SK-N-SH treated with all-trans-retinoic acid at 6 μM for 48 hours (cell line): ENCODE measurements around the gene TRAPPC1.

Experiments
- ATAC-seq: fragments of 200-7000 bp; cut with Tn5 transposase; 3 replicates; pipeline ENCODE4 v1.9.1; 2020; ENCODE audit warnings: mild to moderate bottlenecking, moderate library complexity
- ARNTL ChIP-seq: fragments of 450-650 bp; formaldehyde crosslinking; IDR thresholded peaks from 2 replicates; pipeline ENCODE4 v1.5.0; 2020; ENCODE audit warnings: low read depth, mild to moderate bottlenecking, moderate library complexity, borderline replicate concordance
- BACH2 ChIP-seq: fragments of 250-450 bp; sonication (Bioruptor Pico); IDR thresholded peaks from 2 replicates; pipeline ENCODE4 v1.9.0; 2021; ENCODE audit warnings: mild to moderate bottlenecking, borderline replicate concordance
- CREB5 ChIP-seq: fragments of 250-450 bp; sonication (Bioruptor Pico); IDR thresholded peaks from 2 replicates; pipeline ENCODE4 v1.5.1; 2020; ENCODE audit warnings: low read depth, mild to moderate bottlenecking, moderate library complexity
- ESRRG ChIP-seq: fragments of 250-450 bp; sonication (Bioruptor Pico); IDR thresholded peaks from 2 replicates; pipeline ENCODE4 v1.6.1; 2021; ENCODE audit warnings: mild to moderate bottlenecking
- GLIS3 ChIP-seq: fragments of 250-450 bp; sonication (Bioruptor Pico); IDR thresholded peaks from 2 replicates; pipeline ENCODE4 v1.5.0; 2020; ENCODE audit warnings: mild to moderate bottlenecking, moderate library complexity
- OSR1 ChIP-seq: fragments of 250-450 bp; sonication (Bioruptor Pico); IDR thresholded peaks from 2 replicates; pipeline ENCODE4 v1.8.0; 2022; ENCODE audit warnings: moderate library complexity, mild to moderate bottlenecking, inconsistent platforms
- RARB ChIP-seq: fragments of 250-450 bp; sonication (Bioruptor Pico); IDR thresholded peaks from 2 replicates; pipeline ENCODE4 v1.8.0; 2021; ENCODE audit warnings: mild to moderate bottlenecking, moderate library complexity
- TCF4 ChIP-seq: fragments of 250-450 bp; sonication (Bioruptor Pico); IDR thresholded peaks from 2 replicates; pipeline ENCODE4 v1.8.0; 2021; ENCODE audit warnings: mild to moderate bottlenecking, moderate library complexity, borderline replicate concordance
- TOX ChIP-seq: fragments of 250-450 bp; sonication (Bioruptor Pico); IDR thresholded peaks from 2 replicates; pipeline ENCODE4 v1.8.0; 2021; ENCODE audit warnings: mild to moderate bottlenecking, moderate library complexity, borderline replicate concordance
- TSHZ2 ChIP-seq: fragments of 250-450 bp; sonication (Bioruptor Pico); IDR thresholded peaks from 2 replicates; pipeline ENCODE4 v1.5.0; 2020; ENCODE audit warnings: mild to moderate bottlenecking, moderate library complexity
- ZC3H10 ChIP-seq: fragments of 250-450 bp; sonication (Bioruptor Pico); IDR thresholded peaks from 2 replicates; pipeline ENCODE4 v1.5.1; 2021; ENCODE audit warnings: mild to moderate bottlenecking, moderate library complexity
- ZFP30 ChIP-seq: fragments of 450-650 bp; formaldehyde crosslinking; IDR thresholded peaks from 2 replicates; pipeline ENCODE4 v1.5.0; 2022; ENCODE audit warnings: mild to moderate bottlenecking, moderate library complexity
- ZNF565 ChIP-seq: fragments of 450-650 bp; formaldehyde crosslinking; conservative IDR thresholded peaks from 2 replicates; pipeline ENCODE4 v1.5.0; 2020; ENCODE audit warnings: low read depth, mild to moderate bottlenecking, moderate library complexity
- ZNF70 ChIP-seq: fragments of 450-650 bp; formaldehyde crosslinking; IDR thresholded peaks from 2 replicates; pipeline ENCODE4 v1.5.0; 2020; ENCODE audit warnings: mild to moderate bottlenecking, moderate library complexity
- ZNF8 ChIP-seq: fragments of 450-650 bp; formaldehyde crosslinking; IDR thresholded peaks from 2 replicates; pipeline ENCODE4 v1.5.0; 2020; ENCODE audit warnings: mild to moderate bottlenecking, moderate library complexity
- TF ChIP-seq, protein P1 (sequence below): fragments of 250-450 bp; sonication (Bioruptor Pico); IDR thresholded peaks from 2 replicates; pipeline ENCODE4 v1.5.1; 2021; ENCODE audit warnings: mild to moderate bottlenecking, moderate library complexity
- TF ChIP-seq, protein P2 (sequence below): fragments of 250-450 bp; sonication (Bioruptor Pico); IDR thresholded peaks from 2 replicates; pipeline ENCODE4 v1.8.0; 2021; ENCODE audit warnings: low read depth, mild to moderate bottlenecking, moderate library complexity, borderline replicate concordance
- TF ChIP-seq, protein P3 (sequence below): fragments of 250-450 bp; sonication (Bioruptor Pico); IDR thresholded peaks from 2 replicates; pipeline ENCODE4 v1.8.0; 2020; ENCODE audit warnings: mild to moderate bottlenecking, moderate library complexity, borderline replicate concordance

The TRAPPC1 gene

DNA sequence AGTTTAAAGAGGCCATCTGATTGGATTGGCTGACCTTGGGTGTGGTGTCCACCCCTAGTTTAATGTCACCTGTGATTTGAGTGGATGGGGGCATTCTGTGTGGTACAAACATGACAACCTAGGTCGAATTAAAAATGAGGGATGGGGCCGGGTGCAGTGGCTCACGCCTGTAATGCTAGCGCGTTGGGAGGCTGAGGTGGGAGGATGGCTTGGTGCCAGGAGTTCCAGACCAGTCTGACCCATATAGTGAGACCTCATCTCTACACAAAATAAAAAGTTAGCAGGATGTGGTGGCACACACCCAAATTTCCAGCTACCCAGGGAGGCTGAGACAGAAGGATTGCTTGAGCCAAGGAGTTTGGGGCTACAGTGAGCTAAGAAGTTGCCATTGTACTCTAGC, 14.7 kb upstream of the TRAPPC1 start:
- TF ChIP-seq ESRRG (CRISPR knock-in tag) (no peak), TCF4 (CRISPR knock-in tag) (no peak), GLIS3 (no peak), RARB (CRISPR knock-in tag) (no peak), TOX (no peak), TSHZ2 (CRISPR knock-in tag) (no peak), ARNTL (CRISPR knock-in tag) (no peak), ZC3H10 (CRISPR knock-in tag) (no peak), ZNF8 (no peak)
- TF ChIP-seq, protein P1, sequence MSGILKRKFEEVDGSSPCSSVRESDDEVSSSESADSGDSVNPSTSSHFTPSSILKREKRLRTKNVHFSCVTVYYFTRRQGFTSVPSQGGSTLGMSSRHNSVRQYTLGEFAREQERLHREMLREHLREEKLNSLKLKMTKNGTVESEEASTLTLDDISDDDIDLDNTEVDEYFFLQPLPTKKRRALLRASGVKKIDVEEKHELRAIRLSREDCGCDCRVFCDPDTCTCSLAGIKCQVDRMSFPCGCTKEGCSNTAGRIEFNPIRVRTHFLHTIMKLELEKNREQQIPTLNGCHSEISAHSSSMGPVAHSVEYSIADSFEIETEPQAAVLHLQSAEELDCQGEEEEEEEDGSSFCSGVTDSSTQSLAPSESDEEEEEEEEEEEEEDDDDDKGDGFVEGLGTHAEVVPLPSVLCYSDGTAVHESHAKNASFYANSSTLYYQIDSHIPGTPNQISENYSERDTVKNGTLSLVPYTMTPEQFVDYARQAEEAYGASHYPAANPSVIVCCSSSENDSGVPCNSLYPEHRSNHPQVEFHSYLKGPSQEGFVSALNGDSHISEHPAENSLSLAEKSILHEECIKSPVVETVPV, result no peak
- TF ChIP-seq, protein P2, sequence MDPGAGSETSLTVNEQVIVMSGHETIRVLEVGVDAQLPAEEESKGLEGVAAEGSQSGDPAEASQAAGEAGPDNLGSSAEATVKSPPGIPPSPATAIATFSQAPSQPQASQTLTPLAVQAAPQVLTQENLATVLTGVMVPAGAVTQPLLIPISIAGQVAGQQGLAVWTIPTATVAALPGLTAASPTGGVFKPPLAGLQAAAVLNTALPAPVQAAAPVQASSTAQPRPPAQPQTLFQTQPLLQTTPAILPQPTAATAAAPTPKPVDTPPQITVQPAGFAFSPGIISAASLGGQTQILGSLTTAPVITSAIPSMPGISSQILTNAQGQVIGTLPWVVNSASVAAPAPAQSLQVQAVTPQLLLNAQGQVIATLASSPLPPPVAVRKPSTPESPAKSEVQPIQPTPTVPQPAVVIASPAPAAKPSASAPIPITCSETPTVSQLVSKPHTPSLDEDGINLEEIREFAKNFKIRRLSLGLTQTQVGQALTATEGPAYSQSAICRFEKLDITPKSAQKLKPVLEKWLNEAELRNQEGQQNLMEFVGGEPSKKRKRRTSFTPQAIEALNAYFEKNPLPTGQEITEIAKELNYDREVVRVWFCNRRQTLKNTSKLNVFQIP (CRISPR knock-in tag), result no peak
- ATAC-seq, result no peak

- TF ChIP-seq CREB5 (CRISPR knock-in tag), result no peak
- TF ChIP-seq, protein P3, sequence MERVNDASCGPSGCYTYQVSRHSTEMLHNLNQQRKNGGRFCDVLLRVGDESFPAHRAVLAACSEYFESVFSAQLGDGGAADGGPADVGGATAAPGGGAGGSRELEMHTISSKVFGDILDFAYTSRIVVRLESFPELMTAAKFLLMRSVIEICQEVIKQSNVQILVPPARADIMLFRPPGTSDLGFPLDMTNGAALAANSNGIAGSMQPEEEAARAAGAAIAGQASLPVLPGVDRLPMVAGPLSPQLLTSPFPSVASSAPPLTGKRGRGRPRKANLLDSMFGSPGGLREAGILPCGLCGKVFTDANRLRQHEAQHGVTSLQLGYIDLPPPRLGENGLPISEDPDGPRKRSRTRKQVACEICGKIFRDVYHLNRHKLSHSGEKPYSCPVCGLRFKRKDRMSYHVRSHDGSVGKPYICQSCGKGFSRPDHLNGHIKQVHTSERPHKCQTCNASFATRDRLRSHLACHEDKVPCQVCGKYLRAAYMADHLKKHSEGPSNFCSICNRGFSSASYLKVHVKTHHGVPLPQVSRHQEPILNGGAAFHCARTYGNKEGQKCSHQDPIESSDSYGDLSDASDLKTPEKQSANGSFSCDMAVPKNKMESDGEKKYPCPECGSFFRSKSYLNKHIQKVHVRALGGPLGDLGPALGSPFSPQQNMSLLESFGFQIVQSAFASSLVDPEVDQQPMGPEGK (CRISPR knock-in tag), result no peak
- TF ChIP-seq ZNF8, result no peak
- TF ChIP-seq, protein P1, result no peak
- TF ChIP-seq ZNF565 (CRISPR knock-in tag), result no peak
- no peak for TF ChIP-seq OSR1 (CRISPR knock-in tag)
- TF ChIP-seq, protein P2 (CRISPR knock-in tag), result no peak
- TF ChIP-seq TCF4 (CRISPR knock-in tag), result no peak
- TF ChIP-seq BACH2 (CRISPR knock-in tag), result no peak
- no peak for TF ChIP-seq ESRRG (CRISPR knock-in tag)
- TF ChIP-seq TOX, result no peak
- TF ChIP-seq ZFP30 (CRISPR knock-in tag), result no peak
- TF ChIP-seq GLIS3, result no peak
- TF ChIP-seq ZNF70 (CRISPR knock-in tag), result no peak
- TF ChIP-seq ZC3H10 (CRISPR knock-in tag), result no peak
- no peak for ATAC-seq
Observed at GRCh38 chr17:7945651-7946050, 13.9 kb upstream of the TRAPPC1 start.
